Measurements from ENCODE around the gene KCTD6. TPM values are rescaled to one million over a fixed set of nuclear protein-coding genes. Genes with fewer than 3 reads are reported as not detected.

Gene KCTD6
- total and polyA plus RNA-seq, 2 of the 4 experiments (the other 2 are of a cell fraction), result 7.0 to 9.2 TPM

- no peak overlapping the region for H3K4me3 ChIP-seq (ENCODE audit: insufficient read depth, low read depth, low read length)
- no peaks in the 10 kb centered on the region for H3K9me3 ChIP-seq (ENCODE audit: control insufficient read depth, insufficient read depth, low read length)
- intact Hi-C loops (cut with micrococcal nuclease) (no loop called here), dilution Hi-C loops (cut with HindIII; ENCODE audit: low sequenced_read_pairs, unreplicated experiment) (no loop called here), in situ Hi-C loops (cut with MboI; ENCODE audit: low sequenced_read_pairs) (no loop called here)
- H3K23ac ChIP-seq (ENCODE audit: low read depth, low read length), result no peak overlapping the region
- no peak overlapping the region for H4K8ac ChIP-seq (ENCODE audit: low read depth in 2 of 2, low read length in 2 of 2)
- H3K4ac ChIP-seq (ENCODE audit: low read depth, low read length), result no peak overlapping the region
- no peak for TF ChIP-seq ELK1 (IDR thresholded peaks at IDR 0.05; ENCODE audit: borderline replicate concordance, low read depth, low read length)
- no peak for TF ChIP-seq FOS (IDR thresholded peaks at IDR 0.05; ENCODE audit: low read depth, low read length)
- no peak for TF ChIP-seq USF2 (IDR thresholded peaks at IDR 0.05; ENCODE audit: low read depth, low read length)
- TF ChIP-seq MXI1 (IDR thresholded peaks at IDR 0.05; ENCODE audit: borderline replicate concordance, low read depth, low read length), result no peak
- no peak for TF ChIP-seq SMC3 (IDR thresholded peaks at IDR 0.05; ENCODE audit: low read depth, low read length)
- no peak for TF ChIP-seq NFE2L2 (IDR thresholded peaks at IDR 0.05; ENCODE audit: low read depth, low read length)
- TF ChIP-seq BHLHE40 (IDR thresholded peaks at IDR 0.05; ENCODE audit: low read depth, low read length), result no peak
- no peak for TF ChIP-seq POLR2A (IDR thresholded peaks at IDR 0.05; ENCODE audit: low read depth, low read length)
- no peak for TF ChIP-seq CHD1 (IDR thresholded peaks at IDR 0.05; ENCODE audit: low read depth, low read length)
- no peak for TF ChIP-seq RAD21 (IDR thresholded peaks at IDR 0.05; ENCODE audit: low read length)
- TF ChIP-seq MAFK (IDR thresholded peaks at IDR 0.05; ENCODE audit: low read depth, low read length), result no peak
- no peak for TF ChIP-seq RFX5 (IDR thresholded peaks at IDR 0.05; ENCODE audit: low read depth, low read length)
- TF ChIP-seq MAZ (IDR thresholded peaks at IDR 0.05; ENCODE audit: borderline replicate concordance, low read depth, low read length), result no peak
- no peak for TF ChIP-seq RCOR1 (IDR thresholded peaks at IDR 0.05; ENCODE audit: insufficient replicate concordance, low read length)
- no peak for TF ChIP-seq CEBPB (IDR thresholded peaks at IDR 0.05; ENCODE audit: low read depth, low read length)
- TF ChIP-seq CTCF (conservative IDR thresholded peaks at IDR 0.05; ENCODE audit: low read depth, low read length), result no peak
- no peak overlapping the region for H3K56ac ChIP-seq (ENCODE audit: extremely low read depth, insufficient read depth, low read length)
- H3K9me1 ChIP-seq (ENCODE audit: insufficient read depth, low read length), result peaks cover 22% of the 10 kb centered on the region
- 0% methylated on average over 1 of the region's 2 CpGs; no CpG with 5 or more reads in 1 of the 2 experiments for WGBS, 2 experiments (ENCODE audit: extremely low coverage in 2 of 2, insufficient read length in 1 of 2)
- H3K9ac ChIP-seq (ENCODE audit: low read depth, low read length), result no peak overlapping the region
- H2BK120ac ChIP-seq (ENCODE audit: low read depth, low read length), result no peak overlapping the region
- H3K79me1 ChIP-seq (ENCODE audit: low read depth in 1 of 2, low read length in 2 of 2), result peaks cover 11 to 17% of the 10 kb centered on the region in 2 experiments; a peak in 3 of 4 replicates
- H2BK15ac ChIP-seq (ENCODE audit: low read depth, low read length), result no peak overlapping the region
- no peak overlapping the region for H2AK9ac ChIP-seq (replicated peaks; ENCODE audit: low read depth, low read length, poor library complexity)
- H4K91ac ChIP-seq (ENCODE audit: insufficient read depth, low read depth, low read length), result no peak overlapping the region
- POLR2A ChIA-PET (ENCODE audit: unreplicated experiment), result no interaction called here
- H3K27me3 ChIP-seq (ENCODE audit: control insufficient read depth, insufficient read depth, low read length), result no peaks in the 10 kb centered on the region
- no TSS peak for BruUV-seq (replicated peaks)
- no peak overlapping the region for H2AFZ ChIP-seq (replicated peaks; ENCODE audit: low read length, poor library complexity)
- H4K20me1 ChIP-seq (ENCODE audit: insufficient read depth, low read length), result no peaks in the 10 kb centered on the region; the same call in 1 of the 2 replicates
- no peak overlapping the region for H3K27ac ChIP-seq (ENCODE audit: insufficient read depth, low read length)
- no peak overlapping the region for H2BK20ac ChIP-seq (ENCODE audit: low read depth, low read length)
- ATAC-seq (ENCODE audit: low read depth) (no peak), DNase-seq (no peak)
- no peaks in the 10 kb centered on the region for H3K36me3 ChIP-seq (ENCODE audit: control insufficient read depth, insufficient read depth, low read length)
- H2AK5ac ChIP-seq (ENCODE audit: low read depth, low read length), result no peak overlapping the region
- no peak overlapping the region for H3K14ac ChIP-seq (replicated peaks; ENCODE audit: low read depth, low read length)
- H2BK5ac ChIP-seq (ENCODE audit: low read depth, low read length, poor library complexity, severe bottlenecking), result no peak overlapping the region
- no peak overlapping the region for H3K4me2 ChIP-seq (ENCODE audit: low read depth, low read length)
- no peak overlapping the region for H3K18ac ChIP-seq (ENCODE audit: low read depth, low read length)
- CTCF ChIA-PET, result no interaction called here
- no peak overlapping the region for H4K5ac ChIP-seq (ENCODE audit: low read depth, low read length)
- H3K4me1 ChIP-seq (ENCODE audit: control insufficient read depth, insufficient read depth, low read length), result peaks cover 13% of the 10 kb centered on the region
These were observed 2.9 kb upstream of the KCTD6 start for GRCh38 chr3:58488967-58489366.

All from IMR-90 (cell line).